ENCODE data around the gene ADAM12.

DNA sequence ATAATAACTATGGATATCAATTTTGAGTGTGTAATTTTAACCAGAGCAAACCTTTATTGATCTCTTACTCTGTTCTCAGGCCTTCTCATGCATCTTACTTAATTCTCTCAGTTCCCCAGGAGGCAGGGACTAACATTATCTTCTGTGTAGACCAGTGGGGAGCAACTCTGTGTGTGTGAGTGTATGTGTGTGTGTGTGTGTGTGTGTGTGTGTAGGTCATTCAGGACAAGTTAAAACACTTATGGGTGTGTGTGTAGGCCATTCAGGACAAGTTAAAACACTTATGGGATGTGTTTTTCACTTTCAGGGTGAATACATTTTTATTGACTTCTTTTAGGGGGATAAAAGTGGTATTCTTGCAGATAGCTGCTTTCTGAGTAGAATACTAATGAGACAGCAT lies 145.0 kb downstream of the ADAM12 start:
- TF ChIP-seq, protein P1, sequence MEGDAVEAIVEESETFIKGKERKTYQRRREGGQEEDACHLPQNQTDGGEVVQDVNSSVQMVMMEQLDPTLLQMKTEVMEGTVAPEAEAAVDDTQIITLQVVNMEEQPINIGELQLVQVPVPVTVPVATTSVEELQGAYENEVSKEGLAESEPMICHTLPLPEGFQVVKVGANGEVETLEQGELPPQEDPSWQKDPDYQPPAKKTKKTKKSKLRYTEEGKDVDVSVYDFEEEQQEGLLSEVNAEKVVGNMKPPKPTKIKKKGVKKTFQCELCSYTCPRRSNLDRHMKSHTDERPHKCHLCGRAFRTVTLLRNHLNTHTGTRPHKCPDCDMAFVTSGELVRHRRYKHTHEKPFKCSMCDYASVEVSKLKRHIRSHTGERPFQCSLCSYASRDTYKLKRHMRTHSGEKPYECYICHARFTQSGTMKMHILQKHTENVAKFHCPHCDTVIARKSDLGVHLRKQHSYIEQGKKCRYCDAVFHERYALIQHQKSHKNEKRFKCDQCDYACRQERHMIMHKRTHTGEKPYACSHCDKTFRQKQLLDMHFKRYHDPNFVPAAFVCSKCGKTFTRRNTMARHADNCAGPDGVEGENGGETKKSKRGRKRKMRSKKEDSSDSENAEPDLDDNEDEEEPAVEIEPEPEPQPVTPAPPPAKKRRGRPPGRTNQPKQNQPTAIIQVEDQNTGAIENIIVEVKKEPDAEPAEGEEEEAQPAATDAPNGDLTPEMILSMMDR (IDR thresholded peaks at IDR 0.05) = no peak
- TF ChIP-seq POLR2A (IDR thresholded peaks at IDR 0.05) = no peak
